Ishikawa (cell line): ENCODE results near the gene CHST2.

Experiments used
- CEBPB ChIP-seq: IDR thresholded peaks from 2 replicates; pipeline ENCODE4 v1.6.1; 2012
- CREB1 ChIP-seq: IDR thresholded peaks from 2 replicates; pipeline ENCODE4 v1.6.1; 2012; ENCODE audit warnings: low read depth
- EGR1 ChIP-seq: IDR thresholded peaks from 2 replicates; pipeline ENCODE4 v1.6.1; 2012
- EP300 ChIP-seq: IDR thresholded peaks from 2 replicates; pipeline ENCODE4 v1.6.1; 2012; ENCODE audit warnings: borderline replicate concordance
- FOXM1 ChIP-seq: IDR thresholded peaks from 2 replicates; pipeline ENCODE4 v1.6.1; 2012; ENCODE audit warnings: low read depth, borderline replicate concordance
- MAX ChIP-seq: IDR thresholded peaks from 2 replicates; pipeline ENCODE4 v1.6.1; 2012
- NFIC ChIP-seq: IDR thresholded peaks from 2 replicates; pipeline ENCODE4 v1.6.1; 2012
- RAD21 ChIP-seq: IDR thresholded peaks from 2 replicates; pipeline ENCODE4 v1.6.1; 2012; ENCODE audit warnings: low read depth
- REST ChIP-seq: IDR thresholded peaks from 2 replicates; pipeline ENCODE4 v1.6.1; 2012; ENCODE audit warnings: low read depth, mild to moderate bottlenecking
- TCF12 ChIP-seq: IDR thresholded peaks from 2 replicates; pipeline ENCODE4 v1.6.1; 2012; ENCODE audit warnings: low read depth
- TEAD4 ChIP-seq: IDR thresholded peaks from 2 replicates; pipeline ENCODE4 v1.6.1; 2012
- USF1 ChIP-seq: IDR thresholded peaks from 2 replicates; pipeline ENCODE4 v1.6.1; 2012
- YY1 ChIP-seq: IDR thresholded peaks from 2 replicates; pipeline ENCODE4 v1.6.1; 2012; ENCODE audit warnings: low read depth

The CHST2 gene

GRCh38 chr3:143099210-143099609 is 20.4 kb upstream of the CHST2 start:
- TF ChIP-seq TEAD4 (no peak), EGR1 (no peak), TCF12 (no peak), YY1 (no peak), NFIC (no peak), FOXM1 (no peak), MAX (no peak), CREB1 (no peak), EP300 (no peak)

- TF ChIP-seq CEBPB (no peak), USF1 (no peak), FOXM1 (no peak), EGR1 (no peak), TEAD4 (no peak)
Observed at GRCh38 chr3:143099690-143100089, 19.9 kb upstream of the CHST2 start.

- no peak for TF ChIP-seq MAX
- no peak for TF ChIP-seq EP300
Observed at GRCh38 chr3:143100451-143100850, 19.1 kb upstream of the CHST2 start.

- no peak for TF ChIP-seq MAX
- TF ChIP-seq TEAD4: no peak
- TF ChIP-seq EGR1: no peak
- no peak for TF ChIP-seq USF1
- no peak for TF ChIP-seq REST
- TF ChIP-seq NFIC: no peak
Observed at GRCh38 chr3:143101792-143102381, 17.7 kb upstream of the CHST2 start.

GRCh38 chr3:143103652-143104051 is 15.9 kb upstream of the CHST2 start:
- no peak for TF ChIP-seq USF1

- no peak for TF ChIP-seq REST
Observed at GRCh38 chr3:143105170-143105569, 14.4 kb upstream of the CHST2 start.

- TF ChIP-seq NFIC (0 out of 2 replicates have a peak, but pooled peaks have one; percentile 14), TCF12 (no peak)
Observed at GRCh38 chr3:143109861-143110260, 9.7 kb upstream of the CHST2 start.

GRCh38 chr3:143110371-143110770 is 9.2 kb upstream of the CHST2 start:
- TF ChIP-seq TCF12: no peak
- no peak for TF ChIP-seq USF1
- TF ChIP-seq EGR1: no peak
- no peak for TF ChIP-seq RAD21
- no peak for TF ChIP-seq YY1
